Cardiac muscle cell (in vitro differentiated cells and primary cell): ENCODE measurements around the gene SMC3. TPM values are rescaled to one million over a fixed set of nuclear protein-coding genes. Genes with fewer than 3 reads are reported as not detected.

Experiments
- DNase-seq, 2 donors: peaks; one replicate each; pipeline versions ENCODE4 v3.0.0 to v3.0.0-alpha.2; 2010 to 2017; ENCODE audit warnings: low read depth in 1 of 2, low spot score in 1 of 2
- H3K27ac ChIP-seq: fragments of 200-600 bp; sonication (generic); 2 replicates; pipeline ENCODE4 v1.5.1; 2016
- H3K27me3 ChIP-seq: fragments of 200-600 bp; sonication (generic); 2 replicates; pipeline ENCODE4 v1.6.0; 2016; ENCODE audit warnings: control low read depth
- H3K36me3 ChIP-seq: fragments of 200-600 bp; sonication (generic); 2 replicates; pipeline ENCODE4 v1.5.1; 2016; ENCODE audit warnings: control low read depth
- H3K4me1 ChIP-seq: fragments of 200-600 bp; sonication (generic); 2 replicates; pipeline ENCODE4 v1.8.1; 2017; ENCODE audit warnings: low read depth, mild to moderate bottlenecking, mixed run types
- H3K4me3 ChIP-seq: fragments of 200-600 bp; sonication (generic); 2 replicates; pipeline ENCODE4 v1.5.1; 2016; ENCODE audit warnings: mild to moderate bottlenecking
- H3K9me3 ChIP-seq: fragments of 200-600 bp; sonication (generic); 2 replicates; pipeline ENCODE4 v1.5.1; 2017; ENCODE audit warnings: low read depth, mild to moderate bottlenecking, control low read depth
- polyA plus RNA-seq: library from polyadenylated mRNA; unstranded; fragments of >200 nt; fragmentation: Nextera tagmentation; extraction: Ambion mirVana; gene quantifications from 2 replicates; pipeline ENCODE4 v1.2.1, GENCODE V29; 2016
- total RNA-seq: library from RNA; depleted of rRNA; stranded (reverse); fragments of >200 nt; gene quantifications from 2 replicates; pipeline ENCODE4 v1.2.3, GENCODE V29; 2016
- TF ChIP-seq, protein P1 (sequence below): IDR thresholded peaks from 2 replicates; pipeline ENCODE4 v1.5.1; 2012; ENCODE audit warnings: low read depth, mild to moderate bottlenecking, low read length

Gene SMC3
- total RNA-seq (21.6 and 40.7 TPM in 2 replicates), polyA plus RNA-seq (81.5 and 122 TPM in 2 replicates)

DNA sequence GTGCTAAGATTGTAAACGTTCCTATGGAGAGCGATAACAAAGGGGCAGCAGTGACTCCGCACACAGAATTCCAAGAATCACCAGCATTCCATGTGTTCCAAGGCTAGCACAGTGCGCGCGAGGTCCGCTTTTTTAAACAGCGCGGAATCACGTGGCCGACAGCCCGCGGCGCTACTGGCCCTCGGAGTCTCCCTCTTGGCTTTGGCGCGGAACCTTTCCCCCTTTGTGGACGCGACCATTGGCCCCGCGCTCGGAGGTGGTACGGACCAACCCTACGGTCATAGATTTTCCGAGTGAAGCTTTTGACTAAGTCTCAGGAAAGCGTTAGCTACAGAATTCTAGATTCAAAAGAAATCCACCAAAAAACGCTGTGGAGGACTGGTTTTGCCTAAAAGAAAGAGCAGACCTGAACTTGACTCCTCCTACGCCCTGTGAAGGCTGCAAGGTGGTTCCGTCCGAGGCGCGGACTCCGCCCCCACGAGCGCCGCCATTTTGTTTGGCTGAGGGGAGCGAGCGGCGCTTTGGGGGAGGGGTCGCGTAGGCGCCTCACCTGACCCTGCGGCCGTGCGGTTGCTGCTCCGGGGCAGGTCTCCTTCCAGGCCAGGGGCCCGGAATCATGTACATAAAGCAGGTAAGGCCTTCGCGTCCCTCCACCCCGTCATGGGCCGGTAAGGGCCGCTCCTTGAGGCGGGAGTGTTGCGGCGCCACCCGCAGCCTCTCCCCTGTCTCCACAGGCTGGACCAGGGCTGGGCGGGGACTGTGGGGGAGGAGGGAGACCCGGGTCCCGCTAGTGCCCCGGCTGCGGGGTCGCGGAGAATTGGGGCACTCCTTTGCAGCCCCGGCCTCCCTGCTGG, at the start of gene SMC3:
TSS of gene SMC3 (plus strand) at position 495 of the 854 bp plus-strand sequence. CDS start at position 617, 122 bp downstream.
- Histone ChIP-seq H3K27ac (peak within 1 kb of the TSS; percentile 99), H3K27me3 (no peaks in the 10 kb centered on the region), H3K4me1 (peaks cover 23% of the 10 kb centered on the region), H3K4me3 (peak within 1 kb of the TSS; percentile 84), H3K9me3 (no peaks in the 10 kb centered on the region), H3K36me3 (no peaks in the 10 kb centered on the region)
- TF ChIP-seq, protein P1, sequence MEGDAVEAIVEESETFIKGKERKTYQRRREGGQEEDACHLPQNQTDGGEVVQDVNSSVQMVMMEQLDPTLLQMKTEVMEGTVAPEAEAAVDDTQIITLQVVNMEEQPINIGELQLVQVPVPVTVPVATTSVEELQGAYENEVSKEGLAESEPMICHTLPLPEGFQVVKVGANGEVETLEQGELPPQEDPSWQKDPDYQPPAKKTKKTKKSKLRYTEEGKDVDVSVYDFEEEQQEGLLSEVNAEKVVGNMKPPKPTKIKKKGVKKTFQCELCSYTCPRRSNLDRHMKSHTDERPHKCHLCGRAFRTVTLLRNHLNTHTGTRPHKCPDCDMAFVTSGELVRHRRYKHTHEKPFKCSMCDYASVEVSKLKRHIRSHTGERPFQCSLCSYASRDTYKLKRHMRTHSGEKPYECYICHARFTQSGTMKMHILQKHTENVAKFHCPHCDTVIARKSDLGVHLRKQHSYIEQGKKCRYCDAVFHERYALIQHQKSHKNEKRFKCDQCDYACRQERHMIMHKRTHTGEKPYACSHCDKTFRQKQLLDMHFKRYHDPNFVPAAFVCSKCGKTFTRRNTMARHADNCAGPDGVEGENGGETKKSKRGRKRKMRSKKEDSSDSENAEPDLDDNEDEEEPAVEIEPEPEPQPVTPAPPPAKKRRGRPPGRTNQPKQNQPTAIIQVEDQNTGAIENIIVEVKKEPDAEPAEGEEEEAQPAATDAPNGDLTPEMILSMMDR: no peak
- peak; percentile 96 to 97 for DNase-seq

DNA sequence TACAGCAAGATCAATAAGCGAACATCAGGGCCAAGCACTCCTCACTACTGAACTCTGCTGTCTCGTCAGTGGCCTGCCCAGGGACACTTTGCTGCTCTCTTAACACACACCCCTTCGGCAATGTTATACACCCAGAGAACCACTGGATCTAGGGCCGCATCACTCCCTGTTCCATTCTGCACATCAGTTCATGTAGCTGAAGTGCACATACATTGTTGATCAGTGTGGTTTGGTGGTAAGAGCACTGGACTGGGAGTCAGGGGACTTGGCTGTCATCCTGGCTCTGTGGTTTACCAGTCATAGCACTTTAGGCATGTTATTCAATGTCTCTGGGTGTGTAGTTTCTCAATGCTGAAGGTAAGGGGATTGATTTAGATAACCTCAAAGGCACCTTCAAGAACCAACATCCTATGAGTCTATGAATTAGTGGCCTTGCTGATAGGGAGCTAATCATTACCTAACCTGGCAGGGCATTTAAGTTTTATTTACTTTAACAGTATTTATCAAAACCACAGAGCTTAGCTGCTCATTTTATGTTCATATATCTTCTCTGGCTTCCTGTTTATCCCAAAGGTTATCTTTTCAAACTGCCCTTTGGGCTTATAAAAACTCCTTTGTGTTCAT, 45.0 kb upstream of the SMC3 start:
- TF ChIP-seq, protein P1: no peak
- no peak overlapping the region for H3K4me3 ChIP-seq
- DNase-seq: peak in 1 of 2 donors; percentile 37
- no peaks in the 10 kb centered on the region for H3K36me3 ChIP-seq
- H3K4me1 ChIP-seq: no peaks in the 10 kb centered on the region
- no peaks in the 10 kb centered on the region for H3K9me3 ChIP-seq
- no peak overlapping the region for H3K27ac ChIP-seq
- no peaks in the 10 kb centered on the region for H3K27me3 ChIP-seq

DNA sequence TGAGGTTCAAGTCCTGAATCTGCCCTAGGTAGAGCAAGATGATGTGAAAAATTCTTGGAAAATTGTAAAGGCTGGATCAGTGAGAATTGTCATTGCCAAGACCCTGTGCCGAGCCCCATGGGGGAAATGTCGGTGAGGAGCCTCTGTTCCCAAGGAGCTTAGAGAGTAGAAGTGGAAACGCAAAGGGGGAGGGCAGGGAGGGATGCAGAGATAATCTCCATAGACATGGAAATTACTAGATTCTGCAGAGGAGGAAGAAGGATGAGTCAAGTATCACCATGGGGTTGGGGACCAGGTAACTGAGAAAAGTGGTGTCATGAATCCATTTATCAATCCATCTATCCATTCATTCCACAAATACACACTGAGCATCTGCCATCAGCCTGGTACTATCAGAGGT, 43.8 kb upstream of the SMC3 start:
- DNase-seq: no peak
- Histone ChIP-seq H3K27me3 (no peaks in the 10 kb centered on the region), H3K4me1 (no peaks in the 10 kb centered on the region), H3K27ac (no peak overlapping the region), H3K9me3 (no peaks in the 10 kb centered on the region), H3K36me3 (no peaks in the 10 kb centered on the region), H3K4me3 (no peak overlapping the region)
- TF ChIP-seq, protein P1: no peak

DNA sequence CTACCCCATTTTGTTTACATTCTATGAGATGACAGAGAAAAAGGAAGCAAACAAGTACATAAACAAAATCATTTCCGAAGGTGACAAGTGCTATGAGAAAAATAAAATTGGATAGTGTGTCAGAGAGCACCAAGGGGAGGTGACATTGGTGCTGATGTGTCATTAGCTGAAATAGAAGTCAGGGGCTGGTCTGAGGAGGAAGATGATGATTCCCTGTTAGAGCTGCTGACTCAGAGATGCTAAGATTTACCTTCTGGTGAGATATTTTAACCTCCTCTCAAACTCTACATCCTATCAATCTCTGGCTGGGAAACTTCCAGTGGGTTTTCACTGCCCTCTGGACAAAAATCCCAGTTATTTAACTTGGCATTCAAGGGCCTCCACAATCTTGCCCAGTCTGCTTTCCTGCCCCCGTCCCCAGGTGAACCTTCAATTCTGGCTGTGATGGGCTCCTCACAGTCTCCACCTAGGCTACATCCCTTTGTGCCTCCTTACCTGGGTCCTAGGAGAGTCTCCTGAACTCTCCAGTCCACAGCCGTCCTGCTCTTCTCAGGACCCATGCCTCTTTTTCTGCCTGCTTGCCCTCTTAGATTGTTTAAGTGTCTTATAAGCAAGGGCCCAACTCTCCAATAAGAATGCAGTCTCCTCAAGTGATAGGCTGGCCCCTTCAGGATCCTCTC, 43.2 kb upstream of the SMC3 start:
- Histone ChIP-seq H3K27ac (no peak overlapping the region), H3K4me3 (no peak overlapping the region), H3K36me3 (no peaks in the 10 kb centered on the region), H3K4me1 (no peaks in the 10 kb centered on the region), H3K27me3 (no peaks in the 10 kb centered on the region), H3K9me3 (no peaks in the 10 kb centered on the region)
- TF ChIP-seq, protein P1: no peak
- DNase-seq: no peak

- Histone ChIP-seq H3K4me3 (no peak overlapping the region), H3K36me3 (no peaks in the 10 kb centered on the region), H3K9me3 (no peaks in the 10 kb centered on the region), H3K4me1 (no peaks in the 10 kb centered on the region), H3K27me3 (no peaks in the 10 kb centered on the region), H3K27ac (no peak overlapping the region)
- no peak for DNase-seq
- TF ChIP-seq, protein P1: no peak
Measured at GRCh38 chr10:110524859-110525232, 42.6 kb upstream of the SMC3 start.
